ENCODE data around the gene TRIP10. TPM values are rescaled to one million over a fixed set of nuclear protein-coding genes. Genes with fewer than 3 reads are reported as not detected.

The TRIP10 gene
- total and polyA plus RNA-seq, 4 donors: 3.4 to 9.9 (median 7.4) TPM

DNA sequence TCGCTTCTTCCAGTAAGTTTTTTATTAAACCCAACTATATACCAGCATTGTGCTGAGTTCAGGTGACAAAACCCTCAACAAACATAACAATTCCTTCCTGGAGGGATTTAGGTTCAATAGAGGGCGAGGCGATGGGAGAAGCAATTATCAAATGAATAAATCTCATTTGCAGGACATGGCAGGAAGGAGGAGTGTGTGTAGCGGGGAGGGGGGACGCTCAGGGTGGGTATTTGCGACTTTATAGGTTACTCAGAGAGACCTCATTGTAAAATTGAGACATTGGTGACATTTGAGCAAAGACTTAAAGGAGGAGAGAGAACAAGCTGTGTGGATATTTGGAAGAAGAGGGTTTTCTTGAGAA is 22.9 kb upstream of the TRIP10 start:
- WGBS: 79% methylated on average over 6 of the region's 6 CpGs
- no peak overlapping the region for H3K4me3 ChIP-seq (ENCODE audit: low read depth in 1 of 3, low read length in 3 of 3)

More for the DNA sequence above, 22.9 kb upstream of the TRIP10 start:
- Histone ChIP-seq H3K27me3 (ENCODE audit: control insufficient read depth in 4 of 4, insufficient read depth in 4 of 4, low read length in 3 of 4) (no peaks in the 10 kb centered on the region), H3K9me3 (ENCODE audit: control insufficient read depth in 4 of 4, low read length in 3 of 4) (no peaks in the 10 kb centered on the region), H3K36me3 (ENCODE audit: control insufficient read depth in 4 of 4, insufficient read depth in 3 of 4, low read depth in 1 of 4, low read length in 3 of 4) (peaks cover 12 to 44% (median 39%) of the 10 kb centered on the region in 4 donors), H3K9ac (ENCODE audit: low read depth in 1 of 2, low read length in 2 of 2) (no peak overlapping the region), H3K4me1 (ENCODE audit: control insufficient read depth in 4 of 4, insufficient read depth in 4 of 4, low read length in 3 of 4) (peaks cover 0 to 44% (median 33%) of the 10 kb centered on the region in 4 donors), H3K27ac (ENCODE audit: low read depth in 1 of 2, low read length in 2 of 2) (peak overlapping the region in 1 of 2 donors; percentile 37)
- no peak for TF ChIP-seq NR2F2 (IDR thresholded peaks at IDR 0.05)
- TF ChIP-seq JUND (IDR thresholded peaks at IDR 0.05): no peak
- TF ChIP-seq YY1 (IDR thresholded peaks at IDR 0.05): no peak
- TF ChIP-seq, protein P1, sequence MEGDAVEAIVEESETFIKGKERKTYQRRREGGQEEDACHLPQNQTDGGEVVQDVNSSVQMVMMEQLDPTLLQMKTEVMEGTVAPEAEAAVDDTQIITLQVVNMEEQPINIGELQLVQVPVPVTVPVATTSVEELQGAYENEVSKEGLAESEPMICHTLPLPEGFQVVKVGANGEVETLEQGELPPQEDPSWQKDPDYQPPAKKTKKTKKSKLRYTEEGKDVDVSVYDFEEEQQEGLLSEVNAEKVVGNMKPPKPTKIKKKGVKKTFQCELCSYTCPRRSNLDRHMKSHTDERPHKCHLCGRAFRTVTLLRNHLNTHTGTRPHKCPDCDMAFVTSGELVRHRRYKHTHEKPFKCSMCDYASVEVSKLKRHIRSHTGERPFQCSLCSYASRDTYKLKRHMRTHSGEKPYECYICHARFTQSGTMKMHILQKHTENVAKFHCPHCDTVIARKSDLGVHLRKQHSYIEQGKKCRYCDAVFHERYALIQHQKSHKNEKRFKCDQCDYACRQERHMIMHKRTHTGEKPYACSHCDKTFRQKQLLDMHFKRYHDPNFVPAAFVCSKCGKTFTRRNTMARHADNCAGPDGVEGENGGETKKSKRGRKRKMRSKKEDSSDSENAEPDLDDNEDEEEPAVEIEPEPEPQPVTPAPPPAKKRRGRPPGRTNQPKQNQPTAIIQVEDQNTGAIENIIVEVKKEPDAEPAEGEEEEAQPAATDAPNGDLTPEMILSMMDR (IDR thresholded peaks at IDR 0.05; ENCODE audit: low read depth, low read length, missing input control): no peak
- no peak for TF ChIP-seq HNF4G (IDR thresholded peaks at IDR 0.05)
- TF ChIP-seq SP1 (IDR thresholded peaks at IDR 0.05): no peak
- TF ChIP-seq, protein P2, sequence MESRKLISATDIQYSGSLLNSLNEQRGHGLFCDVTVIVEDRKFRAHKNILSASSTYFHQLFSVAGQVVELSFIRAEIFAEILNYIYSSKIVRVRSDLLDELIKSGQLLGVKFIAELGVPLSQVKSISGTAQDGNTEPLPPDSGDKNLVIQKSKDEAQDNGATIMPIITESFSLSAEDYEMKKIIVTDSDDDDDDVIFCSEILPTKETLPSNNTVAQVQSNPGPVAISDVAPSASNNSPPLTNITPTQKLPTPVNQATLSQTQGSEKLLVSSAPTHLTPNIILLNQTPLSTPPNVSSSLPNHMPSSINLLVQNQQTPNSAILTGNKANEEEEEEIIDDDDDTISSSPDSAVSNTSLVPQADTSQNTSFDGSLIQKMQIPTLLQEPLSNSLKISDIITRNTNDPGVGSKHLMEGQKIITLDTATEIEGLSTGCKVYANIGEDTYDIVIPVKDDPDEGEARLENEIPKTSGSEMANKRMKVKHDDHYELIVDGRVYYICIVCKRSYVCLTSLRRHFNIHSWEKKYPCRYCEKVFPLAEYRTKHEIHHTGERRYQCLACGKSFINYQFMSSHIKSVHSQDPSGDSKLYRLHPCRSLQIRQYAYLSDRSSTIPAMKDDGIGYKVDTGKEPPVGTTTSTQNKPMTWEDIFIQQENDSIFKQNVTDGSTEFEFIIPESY (IDR thresholded peaks at IDR 0.05): no peak
- no peak for TF ChIP-seq TAF1 (conservative IDR thresholded peaks at IDR 0.05)
- TF ChIP-seq RXRA (IDR thresholded peaks at IDR 0.05): no peak
- no peak for TF ChIP-seq GABPA (IDR thresholded peaks at IDR 0.05 in 1 of 2, conservative IDR thresholded peaks at IDR 0.05 in 1 of 2)
- TF ChIP-seq FOXA2 (IDR thresholded peaks at IDR 0.05): no peak
- TF ChIP-seq RAD21 (IDR thresholded peaks at IDR 0.05): no peak
- no peak for TF ChIP-seq HNF4A (conservative IDR thresholded peaks at IDR 0.05)
- TF ChIP-seq, protein P3, sequence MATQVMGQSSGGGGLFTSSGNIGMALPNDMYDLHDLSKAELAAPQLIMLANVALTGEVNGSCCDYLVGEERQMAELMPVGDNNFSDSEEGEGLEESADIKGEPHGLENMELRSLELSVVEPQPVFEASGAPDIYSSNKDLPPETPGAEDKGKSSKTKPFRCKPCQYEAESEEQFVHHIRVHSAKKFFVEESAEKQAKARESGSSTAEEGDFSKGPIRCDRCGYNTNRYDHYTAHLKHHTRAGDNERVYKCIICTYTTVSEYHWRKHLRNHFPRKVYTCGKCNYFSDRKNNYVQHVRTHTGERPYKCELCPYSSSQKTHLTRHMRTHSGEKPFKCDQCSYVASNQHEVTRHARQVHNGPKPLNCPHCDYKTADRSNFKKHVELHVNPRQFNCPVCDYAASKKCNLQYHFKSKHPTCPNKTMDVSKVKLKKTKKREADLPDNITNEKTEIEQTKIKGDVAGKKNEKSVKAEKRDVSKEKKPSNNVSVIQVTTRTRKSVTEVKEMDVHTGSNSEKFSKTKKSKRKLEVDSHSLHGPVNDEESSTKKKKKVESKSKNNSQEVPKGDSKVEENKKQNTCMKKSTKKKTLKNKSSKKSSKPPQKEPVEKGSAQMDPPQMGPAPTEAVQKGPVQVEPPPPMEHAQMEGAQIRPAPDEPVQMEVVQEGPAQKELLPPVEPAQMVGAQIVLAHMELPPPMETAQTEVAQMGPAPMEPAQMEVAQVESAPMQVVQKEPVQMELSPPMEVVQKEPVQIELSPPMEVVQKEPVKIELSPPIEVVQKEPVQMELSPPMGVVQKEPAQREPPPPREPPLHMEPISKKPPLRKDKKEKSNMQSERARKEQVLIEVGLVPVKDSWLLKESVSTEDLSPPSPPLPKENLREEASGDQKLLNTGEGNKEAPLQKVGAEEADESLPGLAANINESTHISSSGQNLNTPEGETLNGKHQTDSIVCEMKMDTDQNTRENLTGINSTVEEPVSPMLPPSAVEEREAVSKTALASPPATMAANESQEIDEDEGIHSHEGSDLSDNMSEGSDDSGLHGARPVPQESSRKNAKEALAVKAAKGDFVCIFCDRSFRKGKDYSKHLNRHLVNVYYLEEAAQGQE (IDR thresholded peaks at IDR 0.05): no peak
- TF ChIP-seq, protein P4, sequence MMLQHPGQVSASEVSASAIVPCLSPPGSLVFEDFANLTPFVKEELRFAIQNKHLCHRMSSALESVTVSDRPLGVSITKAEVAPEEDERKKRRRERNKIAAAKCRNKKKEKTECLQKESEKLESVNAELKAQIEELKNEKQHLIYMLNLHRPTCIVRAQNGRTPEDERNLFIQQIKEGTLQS (IDR thresholded peaks at IDR 0.05): no peak
- no peak for TF ChIP-seq FOXA1 (IDR thresholded peaks at IDR 0.05)
- no peak for TF ChIP-seq EGR1 (IDR thresholded peaks at IDR 0.05; ENCODE audit: low read depth in 2 of 2)
- TF ChIP-seq, protein P5, sequence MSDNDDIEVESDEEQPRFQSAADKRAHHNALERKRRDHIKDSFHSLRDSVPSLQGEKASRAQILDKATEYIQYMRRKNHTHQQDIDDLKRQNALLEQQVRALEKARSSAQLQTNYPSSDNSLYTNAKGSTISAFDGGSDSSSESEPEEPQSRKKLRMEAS (IDR thresholded peaks at IDR 0.05): no peak
- DNase-seq (ENCODE audit: low spot score): no peak
